ENCODE measurements around the gene CPVL.

CPVL gene

GRCh38 chr7:29146057-29146706 lies at the start of gene CPVL:
TSS of gene CPVL (minus strand) at chr7:29146537. CDS start at chr7:29121061, 25,476 bp downstream.
- DNase-seq (ENCODE audit: insufficient read length, low spot score), result no peak
- FAIRE-seq, result no peak

DNA sequence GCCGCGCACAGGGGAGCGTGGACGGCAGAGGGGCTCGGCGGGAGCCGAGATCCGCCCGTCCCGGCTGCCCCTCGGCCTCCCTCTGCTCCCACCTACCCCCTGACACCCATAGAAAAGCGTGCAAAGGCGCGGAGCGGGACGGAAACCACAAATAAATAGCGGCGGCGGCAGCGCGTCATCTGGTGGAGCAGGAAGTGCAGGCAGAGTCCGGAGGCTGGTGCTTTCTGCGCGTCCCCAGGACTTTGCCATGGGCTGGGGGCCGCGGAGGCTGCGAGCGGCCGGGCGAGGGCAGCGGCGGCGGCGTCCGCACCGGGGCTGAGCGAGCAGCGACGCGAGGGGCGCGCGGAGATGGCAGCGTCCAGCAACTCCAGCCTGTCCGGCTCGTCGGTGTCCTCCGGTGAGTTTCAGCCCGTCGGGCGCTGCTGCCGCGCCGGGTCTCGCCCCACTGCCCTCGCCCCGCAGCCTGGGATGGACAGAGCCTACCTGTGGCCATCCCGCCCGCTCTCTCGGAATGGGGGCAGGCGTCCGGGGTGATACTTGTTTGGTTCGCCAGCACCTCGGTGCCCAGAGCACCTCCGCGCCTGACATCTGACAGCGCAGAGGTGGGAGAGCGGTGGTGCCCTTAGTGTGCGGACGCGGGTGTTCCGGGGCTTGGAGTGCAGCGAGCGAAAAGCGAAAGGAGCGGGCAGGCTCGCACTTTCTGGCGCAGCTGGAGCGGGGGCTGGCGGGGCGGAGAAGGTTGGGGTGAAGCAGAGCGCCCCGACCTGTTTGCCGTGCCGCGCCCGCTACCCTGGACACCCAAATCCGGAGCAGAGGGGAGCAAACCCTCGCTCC lies 48.5 kb upstream of the CPVL start, which contains the start of gene CHN2:
Gene CHN2 (plus strand): TSS at position 182 of the 834 bp plus-strand sequence.
- DNase-seq (ENCODE audit: insufficient read length, low spot score), result peak; percentile 23
- no peak for FAIRE-seq

DNA sequence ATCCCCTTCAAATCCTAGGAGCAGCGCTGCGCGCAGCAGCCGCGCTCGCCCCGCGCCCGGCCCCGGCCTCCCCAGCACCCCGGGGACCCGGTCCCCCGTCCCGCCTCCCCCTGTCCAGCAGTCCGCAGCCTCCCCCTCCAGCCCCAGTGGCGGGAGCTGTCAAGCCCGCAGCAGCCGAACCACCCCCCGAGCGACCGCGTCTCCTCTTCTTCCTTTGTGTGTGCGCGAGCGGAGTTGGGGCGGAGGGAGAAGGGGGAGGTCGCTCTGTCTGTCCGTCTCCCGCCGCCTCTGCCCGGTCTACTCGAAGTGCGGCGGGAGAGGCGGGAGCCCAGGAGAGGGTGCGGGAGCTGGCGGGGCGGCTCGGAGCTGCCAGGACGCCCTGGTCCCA lies 47.9 kb upstream of the CPVL start:
- DNase-seq (ENCODE audit: insufficient read length, low spot score) (no peak), FAIRE-seq (no peak)

- DNase-seq (ENCODE audit: insufficient read length, low spot score) (no peak), FAIRE-seq (no peak)
Observed at GRCh38 chr7:29193316-29194205, 47.2 kb upstream of the CPVL start.

GRCh38 chr7:29192811-29193210 lies 46.5 kb upstream of the CPVL start:
- no peak for FAIRE-seq
- no peak for DNase-seq (ENCODE audit: insufficient read length, low spot score)

DNA sequence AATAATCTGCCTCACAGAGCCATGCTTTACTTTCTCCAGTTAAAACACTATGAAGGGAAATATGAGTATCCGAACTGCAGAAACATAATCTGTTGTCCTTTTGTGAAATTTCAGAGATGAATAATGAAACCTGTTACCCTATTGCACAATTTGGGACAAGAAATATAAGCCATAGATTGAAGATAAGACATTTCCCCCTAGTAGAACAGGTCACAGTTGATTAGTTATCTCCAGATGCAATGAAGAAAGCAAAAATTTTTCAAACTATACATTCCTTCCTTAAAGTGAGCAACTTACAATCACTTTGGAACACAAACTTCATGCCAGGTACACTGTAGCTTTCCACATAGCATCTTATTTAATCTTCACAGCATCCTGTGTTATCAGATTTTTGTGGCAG lies 46.0 kb upstream of the CPVL start:
- FAIRE-seq (no peak), DNase-seq (ENCODE audit: insufficient read length, low spot score) (no peak)

DNA sequence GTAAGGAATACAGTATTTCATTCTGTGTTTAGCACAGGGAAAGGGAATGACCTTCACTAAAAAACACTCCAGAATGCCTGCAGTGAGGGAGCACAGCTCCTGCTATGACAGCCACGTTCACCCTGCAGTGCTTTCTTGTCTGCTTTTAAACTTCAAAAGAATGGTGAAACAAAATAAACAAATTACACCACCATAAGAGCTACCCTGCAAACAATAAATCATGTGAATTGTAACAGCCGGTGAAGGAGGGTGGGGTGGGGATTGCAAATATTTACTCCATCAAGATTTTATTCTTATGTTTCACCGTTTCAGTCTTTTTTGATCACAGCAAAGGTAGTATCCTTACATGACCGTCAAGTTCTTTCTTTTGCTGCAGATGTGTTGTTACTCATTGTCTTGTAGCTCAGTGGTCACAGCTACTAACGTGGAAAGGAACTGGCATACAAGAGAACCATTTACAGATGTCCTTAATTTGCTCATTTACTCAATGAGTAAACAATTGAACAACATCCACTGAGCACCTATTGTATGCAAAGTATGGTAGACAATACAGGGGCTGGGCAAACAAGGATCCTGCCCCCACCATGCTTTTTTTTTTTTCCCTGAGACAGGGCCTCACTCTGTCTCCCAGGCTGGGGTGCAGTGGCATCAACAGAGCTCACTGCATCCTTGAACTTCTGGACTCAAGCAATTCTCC lies 44.2 kb upstream of the CPVL start:
- DNase-seq (ENCODE audit: insufficient read length, low spot score) (no peak), FAIRE-seq (no peak)

DNA sequence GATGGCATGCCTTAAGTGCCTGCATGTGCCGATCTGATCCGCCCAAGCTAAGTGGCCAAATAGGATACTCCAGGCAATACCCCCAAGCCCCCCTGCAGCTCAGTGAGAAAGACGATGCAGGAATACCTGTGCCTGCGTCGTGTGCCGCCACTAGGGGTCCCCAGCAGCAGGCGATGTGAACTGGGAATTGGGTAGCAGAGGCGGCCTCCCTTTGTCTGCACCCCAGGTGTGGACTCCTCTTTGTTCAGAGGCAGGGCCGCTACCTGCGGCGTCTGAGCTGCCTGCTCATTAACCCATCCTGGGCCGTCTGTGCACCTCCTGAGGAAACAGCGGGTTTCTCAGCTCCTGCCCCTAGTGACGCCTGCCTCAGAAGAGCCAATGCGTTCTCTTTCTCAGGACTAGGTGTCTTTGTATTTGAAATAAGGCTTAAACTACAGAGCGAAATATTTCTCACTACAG lies 43.4 kb upstream of the CPVL start:
- DNase-seq (ENCODE audit: insufficient read length, low spot score) (peak; percentile 42), FAIRE-seq (peak; percentile 62)

- no peak for FAIRE-seq
- DNase-seq (ENCODE audit: insufficient read length, low spot score), result no peak
Observed at GRCh38 chr7:29185613-29186012, 39.3 kb upstream of the CPVL start.

- no peak for FAIRE-seq
Observed at GRCh38 chr7:29184599-29184998, 38.3 kb upstream of the CPVL start.

GRCh38 chr7:29179115-29179514 lies 32.8 kb upstream of the CPVL start:
- DNase-seq (ENCODE audit: insufficient read length, low spot score), result no peak
- FAIRE-seq, result no peak

More at GRCh38 chr7:29184599-29184998, 38.3 kb upstream of the CPVL start:
- DNase-seq (ENCODE audit: insufficient read length, low spot score), result no peak

GRCh38 chr7:29177963-29178600 lies 31.7 kb upstream of the CPVL start:
- FAIRE-seq, result no peak
- no peak for DNase-seq (ENCODE audit: insufficient read length, low spot score)

DNA sequence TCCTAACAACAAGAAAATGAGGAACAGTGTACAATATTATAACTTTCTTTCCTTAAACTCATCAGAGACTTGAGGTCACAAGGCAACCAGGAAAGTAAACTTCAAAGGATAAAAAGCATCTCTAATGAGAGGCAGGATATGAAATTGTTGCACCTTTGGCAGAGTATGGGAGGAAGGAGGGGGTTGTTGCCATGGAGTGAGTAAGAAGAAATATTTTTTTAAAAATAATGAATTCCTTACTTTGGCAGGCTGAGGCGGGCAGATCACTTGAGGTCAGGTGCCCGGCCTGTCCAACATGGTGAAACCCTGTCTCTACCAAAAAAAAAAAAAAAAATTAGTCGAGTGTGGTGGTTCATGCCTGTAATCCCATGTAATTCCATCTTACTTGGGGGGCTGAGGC lies 27.1 kb upstream of the CPVL start:
- FAIRE-seq (no peak), DNase-seq (ENCODE audit: insufficient read length, low spot score) (no peak)

- FAIRE-seq (no peak), DNase-seq (ENCODE audit: insufficient read length, low spot score) (no peak)
Observed at GRCh38 chr7:29170781-29171180, 24.4 kb upstream of the CPVL start.

DNA sequence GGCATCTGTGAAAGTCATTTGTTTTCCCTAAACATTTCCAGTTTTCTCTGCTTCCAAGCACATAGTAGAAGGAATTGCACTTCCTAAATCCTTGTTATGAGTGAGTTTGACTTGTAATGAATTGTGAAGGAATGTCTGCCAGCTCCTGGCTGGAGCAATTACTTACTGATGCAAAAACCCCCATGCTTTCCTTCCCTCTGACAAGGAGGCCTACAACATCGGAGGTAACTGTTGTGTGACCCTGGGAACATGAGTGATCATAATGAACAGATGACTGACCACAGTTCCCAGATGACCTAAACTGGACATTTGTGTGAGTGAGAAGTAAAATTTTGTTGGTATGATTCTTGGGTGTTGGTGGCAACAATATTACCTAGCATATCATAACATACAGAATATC lies 21.4 kb upstream of the CPVL start:
- no peak for FAIRE-seq
- no peak for DNase-seq (ENCODE audit: insufficient read length, low spot score)

- DNase-seq (ENCODE audit: insufficient read length, low spot score) (no peak), FAIRE-seq (no peak)
Observed at GRCh38 chr7:29163854-29164253, 17.5 kb upstream of the CPVL start.

GRCh38 chr7:29162577-29162976 lies 16.2 kb upstream of the CPVL start:
- FAIRE-seq (no peak), DNase-seq (ENCODE audit: insufficient read length, low spot score) (no peak)

DNA sequence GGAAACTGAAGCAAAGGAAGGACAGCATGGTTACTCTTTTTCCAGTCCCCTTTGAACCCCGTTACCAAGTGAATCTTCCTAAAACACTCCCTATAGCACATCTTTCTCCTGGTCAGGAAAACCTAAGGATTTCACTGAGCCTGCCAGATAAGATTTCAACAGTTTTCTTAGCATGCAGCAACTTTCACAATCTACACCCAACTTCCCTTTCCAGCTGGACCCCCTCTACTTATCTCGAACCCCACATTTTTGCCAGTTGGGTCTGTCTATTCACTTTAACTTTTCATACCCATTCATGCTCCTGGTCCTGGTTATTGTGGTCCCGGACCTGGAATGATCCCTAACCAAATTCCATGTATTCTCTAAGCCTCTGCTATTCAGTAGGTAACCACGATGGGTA lies 14.9 kb upstream of the CPVL start:
- no peak for FAIRE-seq
- no peak for DNase-seq (ENCODE audit: insufficient read length, low spot score)

GRCh38 chr7:29160080-29160479 lies 13.7 kb upstream of the CPVL start:
- FAIRE-seq, result no peak
- DNase-seq (ENCODE audit: insufficient read length, low spot score), result no peak
